IMR-90 (cell line): ENCODE measurements around the gene VWDE. TPM values are rescaled to one million over a fixed set of nuclear protein-coding genes. Genes with fewer than 3 reads are reported as not detected.

Source experiments
- ATAC-seq: fragments of 200-7000 bp; cut with Tn5 transposase; 2 replicates; pipeline ENCODE4 v1.9.1; 2020; ENCODE audit warnings: low read depth, mild to moderate bottlenecking, moderate library complexity
- BruUV-seq: library from RNA; stranded (reverse); fragments of 400-500 nt; replicated peaks from 2 replicates; lab custom pipeline; 2021; lab: Mats Ljungman, UMichigan
- CTCF ChIA-PET: fragments of 300-600 bp; formaldehyde crosslinking; extraction: SDS; loops from one replicate; lab custom pipeline; 2021; ENCODE audit warnings: antibody characterized with exemption; lab: Yijun Ruan, JAX
- POLR2A ChIA-PET: fragments of 300-600 bp; sonication (Branson Sonifier 250); formaldehyde crosslinking; loops from one replicate; lab custom pipeline; 2022; ENCODE audit warnings: antibody characterized with exemption; ENCODE audit not compliant: unreplicated experiment; lab: Charles Lee
- DNase-seq: peaks from one replicate; pipeline ENCODE4 v3.0.0; 2013
- H2AFZ ChIP-seq: replicated peaks from 2 replicates; pipeline ENCODE3; 2013; ENCODE audit warnings: low read length, mild to moderate bottlenecking; ENCODE audit not compliant: poor library complexity
- H2AK5ac ChIP-seq: 2 replicates; pipeline ENCODE4 v1.6.1; 2013; ENCODE audit warnings: low read depth, low read length, inconsistent platforms
- H2AK9ac ChIP-seq: replicated peaks from 2 replicates; pipeline ENCODE3; 2013; ENCODE audit warnings: mild to moderate bottlenecking, low read depth, low read length, moderate library complexity; ENCODE audit not compliant: poor library complexity
- H2BK120ac ChIP-seq: 2 replicates; pipeline ENCODE4 v1.6.1; 2013; ENCODE audit warnings: low read depth, low read length, inconsistent platforms
- H2BK15ac ChIP-seq: 3 replicates; pipeline ENCODE4 v1.6.1; 2013; ENCODE audit warnings: low read depth, low read length, inconsistent platforms
- H2BK20ac ChIP-seq: 2 replicates; pipeline ENCODE4 v1.6.1; 2013; ENCODE audit warnings: low read depth, mild to moderate bottlenecking, inconsistent platforms, low read length, moderate library complexity
- H2BK5ac ChIP-seq: 2 replicates; pipeline ENCODE4 v1.6.1; 2013; ENCODE audit warnings: mild to moderate bottlenecking, low read depth, low read length, inconsistent platforms; ENCODE audit not compliant: poor library complexity, severe bottlenecking
- H3K14ac ChIP-seq: replicated peaks from 2 replicates; pipeline ENCODE4 v1.6.1; 2013; ENCODE audit warnings: low read depth, low read length, inconsistent platforms
- H3K18ac ChIP-seq: 2 replicates; pipeline ENCODE4 v1.6.1; 2013; ENCODE audit warnings: low read depth, low read length, control low read depth
- H3K23ac ChIP-seq: 2 replicates; pipeline ENCODE4 v1.6.1; 2013; ENCODE audit warnings: low read depth, low read length, inconsistent platforms
- H3K27ac ChIP-seq: 2 replicates; pipeline ENCODE4 v1.5.1; 2013; ENCODE audit warnings: mild to moderate bottlenecking, control low read depth, low read length; ENCODE audit not compliant: insufficient read depth
- H3K27me3 ChIP-seq: 2 replicates; pipeline ENCODE4 v1.6.1; 2013; ENCODE audit warnings: low read length; ENCODE audit not compliant: control insufficient read depth, insufficient read depth
- H3K36me3 ChIP-seq: 2 replicates; pipeline ENCODE4 v1.6.1; 2013; ENCODE audit warnings: low read length, mixed read lengths; ENCODE audit not compliant: control insufficient read depth, insufficient read depth
- H3K4ac ChIP-seq: 2 replicates; pipeline ENCODE4 v1.6.1; 2013; ENCODE audit warnings: low read depth, low read length, inconsistent platforms
- H3K4me1 ChIP-seq: 2 replicates; pipeline ENCODE4 v1.6.1; 2013; ENCODE audit warnings: low read length, mixed read lengths; ENCODE audit not compliant: control insufficient read depth, insufficient read depth
- H3K4me2 ChIP-seq: 2 replicates; pipeline ENCODE4 v1.6.1; 2013; ENCODE audit warnings: low read depth, mild to moderate bottlenecking, control low read depth, low read length, moderate library complexity
- H3K4me3 ChIP-seq: 2 replicates; pipeline ENCODE4 v1.5.1; 2013; ENCODE audit warnings: low read depth, mild to moderate bottlenecking, control low read depth, low read length, moderate library complexity; ENCODE audit not compliant: insufficient read depth
- H3K56ac ChIP-seq: 2 replicates; pipeline ENCODE4 v1.6.1; 2013; ENCODE audit warnings: low read length, inconsistent platforms; ENCODE audit not compliant: insufficient read depth; ENCODE audit errors: extremely low read depth
- H3K79me1 ChIP-seq, 2 experiments: 2 replicates each; pipeline ENCODE4 v1.6.1; 2013; ENCODE audit warnings: low read length in 2 of 2, inconsistent platforms in 1 of 2, low read depth in 1 of 2
- H3K9ac ChIP-seq: 2 replicates; pipeline ENCODE4 v1.6.1; 2013; ENCODE audit warnings: low read depth, low read length, control low read depth
- H3K9me1 ChIP-seq: 2 replicates; pipeline ENCODE4 v1.6.1; 2013; ENCODE audit warnings: low read length, inconsistent platforms; ENCODE audit not compliant: insufficient read depth
- H3K9me3 ChIP-seq: 2 replicates; pipeline ENCODE4 v1.6.1; 2013; ENCODE audit warnings: low read length; ENCODE audit not compliant: control insufficient read depth, insufficient read depth
- H4K20me1 ChIP-seq: 2 replicates; pipeline ENCODE4 v1.6.1; 2013; ENCODE audit warnings: low read length, inconsistent platforms; ENCODE audit not compliant: insufficient read depth
- H4K5ac ChIP-seq: 2 replicates; pipeline ENCODE4 v1.6.1; 2013; ENCODE audit warnings: mild to moderate bottlenecking, low read depth, low read length, control low read depth
- H4K8ac ChIP-seq, 2 experiments: 2 replicates each; pipeline ENCODE4 v1.6.1; 2013; ENCODE audit warnings: low read depth in 2 of 2, low read length in 2 of 2, control low read depth in 1 of 2, inconsistent platforms in 1 of 2
- H4K91ac ChIP-seq: 2 replicates; pipeline ENCODE4 v1.6.1; 2013; ENCODE audit warnings: low read depth, low read length, inconsistent platforms; ENCODE audit not compliant: insufficient read depth
- CEBPB ChIP-seq: IDR thresholded peaks from 2 replicates; pipeline ENCODE4 v1.6.1; 2012; ENCODE audit warnings: low read depth, low read length, improper control_type of control experiment
- CHD1 ChIP-seq: IDR thresholded peaks from 2 replicates; pipeline ENCODE4 v1.6.1; 2012; ENCODE audit warnings: low read depth, low read length, improper control_type of control experiment
- MAZ ChIP-seq: IDR thresholded peaks from 2 replicates; pipeline ENCODE4 v1.6.1; 2012; ENCODE audit warnings: low read depth, mild to moderate bottlenecking, low read length, improper control_type of control experiment, moderate library complexity, borderline replicate concordance
- MXI1 ChIP-seq: IDR thresholded peaks from 2 replicates; pipeline ENCODE4 v1.6.1; 2012; ENCODE audit warnings: low read depth, mild to moderate bottlenecking, low read length, moderate library complexity, borderline replicate concordance
- RAD21 ChIP-seq: IDR thresholded peaks from 2 replicates; pipeline ENCODE4 v1.6.1; 2012; ENCODE audit warnings: low read length, improper control_type of control experiment
- RFX5 ChIP-seq: IDR thresholded peaks from 2 replicates; pipeline ENCODE4 v1.8.0; 2012; ENCODE audit warnings: low read depth, mild to moderate bottlenecking, low read length, moderate library complexity
- USF2 ChIP-seq: fragments of 150-350 bp; IDR thresholded peaks from 2 replicates; pipeline ENCODE4 v1.6.1; 2017; ENCODE audit warnings: mild to moderate bottlenecking, antibody characterized with exemption, low read length, low read depth
- WGBS, 2 experiments: methylation state at CpG; one replicate each; pipeline versions ENCODE4 v1.1.5 to v1.1.7; 2013; ENCODE audit warnings: missing lambda C conversion rate in 2 of 2; ENCODE audit not compliant: insufficient read length in 1 of 2; ENCODE audit errors: extremely low coverage in 2 of 2; 5-methylcytosine and 5-hydroxymethylcytosine counted together
- dilution Hi-C: fragments of 300-500 bp; cut with HindIII; formaldehyde crosslinking; loops from one replicate; pipeline ENCODE4 v1.14.3; 2018; ENCODE audit warnings: low sequenced_read_pairs; ENCODE audit not compliant: unreplicated experiment
- in situ Hi-C: fragments of 300-500 bp; cut with MboI; formaldehyde crosslinking; loops from 3 replicates; pipeline ENCODE4 v1.14.3; 2019; ENCODE audit warnings: low sequenced_read_pairs, inconsistent platforms, mixed read lengths
- intact Hi-C: fragments of 100-400 bp; cut with micrococcal nuclease; formaldehyde crosslinking; loops from 2 replicates; pipeline ENCODE4 v1.10.0; 2022
- polyA plus RNA-seq, 3 experiments: library from polyadenylated mRNA; depleted of rRNA; stranded (reverse); fragments of >200 nt; gene quantifications; 2 replicates each; pipeline ENCODE4 v1.2.3, GENCODE V29; 2012; ENCODE audit warnings: low replicate concordance in 1 of 3
- total RNA-seq: library from RNA; depleted of rRNA; stranded (reverse); fragments of >200 nt; gene quantifications from 2 replicates; pipeline ENCODE4 v1.2.3, GENCODE V29; 2012

VWDE gene
- total and polyA plus RNA-seq, 2 of the 4 experiments (the other 2 are of a cell fraction): 0.05 to 0.18 TPM

DNA sequence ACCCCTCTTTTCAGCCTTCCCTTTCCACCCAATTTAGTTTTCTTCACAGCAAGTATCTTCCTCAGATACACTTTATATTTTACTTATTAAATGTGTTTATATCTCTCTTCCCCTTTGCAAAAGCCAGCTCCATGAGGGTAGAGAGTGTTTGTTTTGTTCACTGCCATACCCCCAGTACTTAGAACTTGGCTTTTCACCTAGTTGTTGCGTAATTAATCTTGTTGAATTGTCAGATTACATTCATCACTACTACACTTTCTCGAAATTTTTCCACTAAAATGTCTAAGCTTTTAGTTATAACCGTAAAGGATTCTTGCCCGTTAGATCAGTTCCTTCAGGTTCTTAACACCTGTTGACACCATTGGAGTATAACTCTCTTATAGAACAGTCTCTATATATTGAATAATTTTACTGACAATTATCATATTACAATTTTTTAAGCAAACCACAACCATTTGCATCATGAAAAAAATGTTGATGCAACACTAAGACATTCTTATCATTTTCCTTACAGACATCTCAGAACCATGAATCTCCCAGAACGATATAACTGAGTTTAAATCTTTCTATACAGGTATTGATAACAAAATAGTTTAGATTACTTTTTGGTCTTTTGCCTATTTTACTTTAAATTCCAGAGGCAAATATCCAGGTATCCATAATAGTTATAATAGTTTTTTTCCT, 29.9 kb downstream of the VWDE start:
- H2AFZ ChIP-seq: no peak overlapping the region
- no peak overlapping the region for H3K4me2 ChIP-seq
- H3K9me3 ChIP-seq: no peaks in the 10 kb centered on the region
- no CpG with 5 or more reads among the region's 5 CpGs for WGBS, 2 experiments
- ATAC-seq (no peak), DNase-seq (no peak)
- H3K18ac ChIP-seq: no peak overlapping the region
- POLR2A ChIA-PET: no interaction called here
- no TSS peak for BruUV-seq
- no peak overlapping the region for H2BK15ac ChIP-seq
- H4K8ac ChIP-seq: no peak overlapping the region
- no peak overlapping the region for H2AK9ac ChIP-seq
- CTCF ChIA-PET: no interaction called here
- no peak overlapping the region for H2BK20ac ChIP-seq
- no peak overlapping the region for H3K23ac ChIP-seq
- H3K9ac ChIP-seq: no peak overlapping the region
- no peaks in the 10 kb centered on the region for H3K36me3 ChIP-seq
- in situ Hi-C loops (no loop called here), dilution Hi-C loops (no loop called here), intact Hi-C loops (no loop called here)
- no peak overlapping the region for H3K56ac ChIP-seq
- no peaks in the 10 kb centered on the region for H3K4me1 ChIP-seq
- no peak overlapping the region for H3K4me3 ChIP-seq
- H3K4ac ChIP-seq: no peak overlapping the region
- no peaks in the 10 kb centered on the region for H3K27me3 ChIP-seq
- H3K79me1 ChIP-seq: no peaks in the 10 kb centered on the region
- no peak overlapping the region for H4K5ac ChIP-seq
- H2BK5ac ChIP-seq: no peak overlapping the region
- H2AK5ac ChIP-seq: no peak overlapping the region
- TF ChIP-seq MXI1: no peak
- no peak for TF ChIP-seq CHD1
- peak; percentile 64 for TF ChIP-seq CEBPB
- no peak for TF ChIP-seq RFX5
- TF ChIP-seq MAZ: no peak
- no peak for TF ChIP-seq RAD21
- no peak for TF ChIP-seq USF2
- H3K14ac ChIP-seq: no peak overlapping the region
- H3K27ac ChIP-seq: no peak overlapping the region
- no peak overlapping the region for H2BK120ac ChIP-seq
- no peaks in the 10 kb centered on the region for H3K9me1 ChIP-seq
- no peak overlapping the region for H4K91ac ChIP-seq
- H4K20me1 ChIP-seq: no peaks in the 10 kb centered on the region
